ENCODE results near the gene ERCC8.

DNA sequence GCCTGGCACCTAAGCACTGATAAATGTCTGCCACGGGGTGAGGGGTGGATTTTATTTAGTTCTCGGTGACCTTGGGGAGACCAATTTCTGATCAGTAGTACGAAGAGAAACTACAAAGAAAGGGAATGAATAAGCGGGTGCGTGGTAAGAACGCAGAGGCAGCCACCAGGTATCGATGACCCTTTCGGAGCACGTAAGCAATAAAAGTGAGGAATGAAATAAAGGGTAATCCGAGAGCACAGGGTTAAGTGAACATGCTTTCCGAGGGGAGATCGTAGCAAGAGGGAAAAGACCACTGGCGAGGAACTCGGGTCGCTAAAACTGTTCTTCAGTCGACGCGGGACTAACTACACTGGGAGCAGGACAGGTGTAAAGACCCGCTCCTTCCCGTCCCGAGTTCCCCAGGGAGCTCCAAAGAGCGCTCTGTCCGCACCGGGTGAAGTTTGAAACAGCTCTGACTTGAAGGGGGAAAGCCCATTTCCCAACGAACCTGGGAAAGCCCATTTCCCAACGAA lies 101.9 kb downstream of the ERCC8 start:
- TF ChIP-seq, protein P1, sequence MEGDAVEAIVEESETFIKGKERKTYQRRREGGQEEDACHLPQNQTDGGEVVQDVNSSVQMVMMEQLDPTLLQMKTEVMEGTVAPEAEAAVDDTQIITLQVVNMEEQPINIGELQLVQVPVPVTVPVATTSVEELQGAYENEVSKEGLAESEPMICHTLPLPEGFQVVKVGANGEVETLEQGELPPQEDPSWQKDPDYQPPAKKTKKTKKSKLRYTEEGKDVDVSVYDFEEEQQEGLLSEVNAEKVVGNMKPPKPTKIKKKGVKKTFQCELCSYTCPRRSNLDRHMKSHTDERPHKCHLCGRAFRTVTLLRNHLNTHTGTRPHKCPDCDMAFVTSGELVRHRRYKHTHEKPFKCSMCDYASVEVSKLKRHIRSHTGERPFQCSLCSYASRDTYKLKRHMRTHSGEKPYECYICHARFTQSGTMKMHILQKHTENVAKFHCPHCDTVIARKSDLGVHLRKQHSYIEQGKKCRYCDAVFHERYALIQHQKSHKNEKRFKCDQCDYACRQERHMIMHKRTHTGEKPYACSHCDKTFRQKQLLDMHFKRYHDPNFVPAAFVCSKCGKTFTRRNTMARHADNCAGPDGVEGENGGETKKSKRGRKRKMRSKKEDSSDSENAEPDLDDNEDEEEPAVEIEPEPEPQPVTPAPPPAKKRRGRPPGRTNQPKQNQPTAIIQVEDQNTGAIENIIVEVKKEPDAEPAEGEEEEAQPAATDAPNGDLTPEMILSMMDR (IDR thresholded peaks at IDR 0.05) = no peak
- TF ChIP-seq POLR2A (IDR thresholded peaks at IDR 0.05) = no peak
